ENCODE measurements around the gene EPB41L2.

DNA sequence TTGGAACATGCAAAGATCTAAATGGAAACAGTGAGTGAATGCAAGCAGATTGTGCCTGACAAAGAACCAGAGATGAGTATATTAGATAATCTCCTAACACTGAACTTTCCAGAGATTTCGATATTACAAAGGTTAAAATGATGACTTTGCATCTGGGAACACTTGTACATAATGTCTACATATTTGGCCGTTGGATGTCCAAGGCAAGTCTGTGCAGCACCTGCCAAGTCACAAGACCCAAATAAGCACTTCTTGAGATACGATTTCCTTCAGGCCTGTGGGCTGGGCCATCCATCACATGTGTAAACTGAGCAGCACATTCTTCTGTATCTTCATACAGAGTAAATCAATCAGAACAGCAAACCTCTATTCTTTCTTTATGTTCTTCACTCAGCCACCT, 268.3 kb downstream of the EPB41L2 start:
- TF ChIP-seq POLR2A (IDR thresholded peaks at IDR 0.05) (no peak), CTCF (IDR thresholded peaks at IDR 0.05) (no peak)

Measured in Peyer's patch (tissue), 4 donors.